Occipital lobe (tissue), 2 donors: ENCODE data around the gene UBXN1. TPM values are rescaled to one million over a fixed set of nuclear protein-coding genes. Genes with fewer than 3 reads are reported as not detected.

Experiments
- DNase-seq: peaks from one replicate; lab custom pipeline; 2025; lab: John Stamatoyannopoulos, UW
- total RNA-seq: library from RNA; depleted of rRNA; stranded (reverse); fragments of >200 nt; gene quantifications from one replicate; pipeline ENCODE4 v1.2.3, GENCODE V29; 2014

The UBXN1 gene
- total RNA-seq, result 91.4 TPM

- peak; percentile 83 for DNase-seq
Observed at GRCh38 chr11:62678770-62679696, at the start of gene UBXN1. Gene UBXN1 (minus strand): TSS chr11:62679073. CDS start chr11:62678923, 150 bp downstream.

DNA sequence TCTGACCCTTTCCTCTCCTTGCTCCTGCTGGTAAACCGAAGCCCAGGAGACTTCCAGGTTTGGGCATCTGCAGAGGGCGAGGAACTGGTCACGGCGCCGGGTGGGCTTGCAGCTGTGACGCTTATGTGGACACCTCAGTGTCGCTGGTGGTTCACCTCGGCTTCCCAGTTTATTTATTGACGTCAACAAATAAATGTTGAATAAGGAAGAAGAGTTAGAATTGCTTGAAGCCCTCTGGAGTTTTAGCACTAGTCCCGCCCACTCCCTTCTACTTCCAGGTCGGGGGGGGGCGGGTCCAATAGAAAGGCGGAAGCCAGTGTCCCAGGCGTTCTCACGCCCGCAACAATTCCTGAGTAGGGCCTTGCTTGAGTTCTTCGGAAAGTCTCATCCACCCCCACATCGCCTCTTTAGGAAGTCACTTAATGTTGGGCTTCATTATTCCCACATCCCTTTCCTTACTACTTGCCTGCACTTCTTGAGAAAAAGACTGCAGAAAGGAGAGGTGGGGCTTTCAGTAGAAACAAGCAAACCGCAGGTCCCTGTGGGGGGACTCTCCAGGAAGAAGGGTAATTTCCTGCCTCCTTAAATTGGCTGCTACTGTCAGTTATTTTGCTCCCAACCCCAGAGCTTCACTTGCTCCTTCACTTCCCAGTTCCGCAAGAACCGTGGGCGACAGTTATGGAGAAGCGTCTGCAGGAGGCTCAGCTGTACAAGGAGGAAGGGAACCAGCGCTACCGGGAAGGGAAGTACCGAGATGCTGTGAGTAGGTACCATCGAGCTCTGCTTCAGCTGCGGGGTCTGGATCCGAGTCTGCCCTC lies 49.5 kb upstream of the UBXN1 start, which contains the start of gene TTC9C:
TTC9C (plus strand) TSS at position 316 of the 818 bp plus-strand sequence; CDS start at position 679, 363 bp downstream.
- DNase-seq, result peak; percentile 77

GRCh38 chr11:62727872-62728170 lies 48.9 kb upstream of the UBXN1 start:
- DNase-seq, result peak; percentile 90

DNA sequence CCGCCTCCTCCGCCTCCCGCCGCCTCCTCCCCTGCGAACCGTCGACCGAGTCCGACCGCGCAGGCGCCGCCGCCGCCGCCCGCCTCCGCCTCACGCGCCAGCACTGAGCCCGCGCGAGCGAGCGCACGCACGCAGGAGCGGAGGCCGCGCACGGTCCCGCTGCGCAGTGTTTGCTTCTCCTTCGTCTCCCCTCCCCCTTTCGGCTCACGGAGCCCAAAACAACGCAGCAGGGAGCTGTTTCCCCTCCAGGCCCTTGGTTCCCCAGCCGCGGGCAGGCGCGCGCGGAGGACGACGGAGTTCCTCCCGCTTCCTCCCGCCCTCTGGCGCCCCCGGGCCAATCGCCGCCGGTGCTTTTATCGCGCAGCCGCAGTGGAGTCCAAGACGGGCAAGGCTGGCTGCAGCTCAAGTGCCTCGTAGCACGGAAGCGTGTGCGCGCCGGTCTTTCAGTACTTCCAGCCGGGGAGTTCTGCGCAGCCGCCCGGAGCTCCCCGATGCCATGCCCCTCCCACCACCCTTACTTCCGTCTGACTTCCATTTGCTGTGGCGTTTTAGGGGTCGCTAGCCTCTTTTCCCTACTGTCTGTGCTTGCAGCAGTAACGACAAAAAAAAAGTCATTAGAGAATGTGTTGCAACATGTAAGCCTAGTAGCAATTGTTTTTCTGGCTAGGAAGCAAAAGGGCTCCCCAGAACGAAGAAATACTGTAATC lies 48.4 kb upstream of the UBXN1 start, which contains the start of gene HNRNPUL2:
HNRNPUL2 (minus strand) TSS at position 293 of the 707 bp plus-strand sequence. CDS start 301 bp downstream, outside the sequence.
- peak; percentile 98 for DNase-seq

GRCh38 chr11:62726915-62727164 lies 48.0 kb upstream of the UBXN1 start:
- no peak for DNase-seq

- DNase-seq, result no peak
Observed at GRCh38 chr11:62726156-62726914, 47.5 kb upstream of the UBXN1 start.

DNA sequence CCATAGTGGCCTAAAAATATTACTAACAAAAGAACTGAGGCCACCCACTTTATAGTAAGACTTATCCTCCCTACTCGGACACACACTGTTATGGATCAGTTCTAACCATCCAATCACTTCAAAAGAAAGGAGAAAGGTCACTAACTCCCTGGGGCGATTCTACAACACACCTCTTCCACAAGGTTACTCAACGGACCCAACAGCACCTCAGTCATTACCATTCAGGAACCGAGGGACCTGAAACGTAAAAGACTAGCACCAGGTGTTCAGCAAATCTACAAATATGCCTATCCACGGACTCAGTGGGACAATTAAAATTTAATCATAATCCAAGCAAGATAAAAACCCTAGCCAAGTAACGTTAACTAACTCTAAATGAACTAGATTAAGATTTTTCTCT lies 46.8 kb upstream of the UBXN1 start:
- no peak for DNase-seq

DNA sequence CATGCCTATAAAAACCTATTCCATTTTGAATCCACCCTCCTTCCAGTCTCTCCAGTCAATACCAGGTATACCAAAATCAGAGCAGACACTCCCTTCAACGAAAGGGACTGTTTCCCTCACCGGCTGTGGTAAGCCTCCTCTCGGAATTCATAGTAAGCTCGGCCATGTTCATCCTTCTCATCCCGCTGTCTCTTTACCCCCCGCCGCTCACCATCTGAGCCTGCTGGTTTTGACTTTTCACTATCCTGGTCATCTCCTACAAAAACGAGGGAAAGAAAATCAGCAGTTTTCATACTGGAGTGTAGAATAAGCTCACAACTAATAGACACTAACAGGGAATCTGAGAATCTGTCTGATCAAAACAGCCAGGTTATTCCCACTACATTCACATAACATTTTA lies 45.3 kb upstream of the UBXN1 start:
- DNase-seq, result no peak

- DNase-seq, result no peak
Observed at GRCh38 chr11:62721994-62722393, 43.1 kb upstream of the UBXN1 start.

GRCh38 chr11:62719302-62719978 lies 40.6 kb upstream of the UBXN1 start:
- DNase-seq, result no peak

- DNase-seq, result no peak
Observed at GRCh38 chr11:62716816-62717215, 37.9 kb upstream of the UBXN1 start.

- DNase-seq, result no peak
Observed at GRCh38 chr11:62716206-62716605, 37.3 kb upstream of the UBXN1 start.

- DNase-seq, result no peak
Observed at GRCh38 chr11:62715150-62716130, 36.6 kb upstream of the UBXN1 start.

- no peak for DNase-seq
Observed at GRCh38 chr11:62713343-62713742, 34.5 kb upstream of the UBXN1 start.

DNA sequence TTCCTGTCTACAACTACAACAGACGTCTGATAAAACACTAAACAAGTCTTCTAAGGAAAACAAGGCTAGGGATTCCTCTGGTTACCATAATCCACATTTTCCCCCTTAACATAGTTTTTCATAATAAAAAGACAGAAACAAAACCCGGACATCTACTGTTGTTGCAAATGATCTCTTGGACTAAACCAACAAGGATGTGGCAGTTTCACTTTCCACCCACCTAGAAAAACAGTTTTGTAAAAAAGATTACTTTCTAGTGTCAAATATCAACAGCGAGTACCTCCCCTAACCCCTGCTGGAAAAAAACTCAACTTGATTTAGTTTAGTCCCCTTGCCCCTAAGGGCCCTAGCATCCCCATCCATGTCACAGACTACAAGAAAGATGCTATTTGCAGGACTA lies 34.0 kb upstream of the UBXN1 start:
- DNase-seq, result no peak

DNA sequence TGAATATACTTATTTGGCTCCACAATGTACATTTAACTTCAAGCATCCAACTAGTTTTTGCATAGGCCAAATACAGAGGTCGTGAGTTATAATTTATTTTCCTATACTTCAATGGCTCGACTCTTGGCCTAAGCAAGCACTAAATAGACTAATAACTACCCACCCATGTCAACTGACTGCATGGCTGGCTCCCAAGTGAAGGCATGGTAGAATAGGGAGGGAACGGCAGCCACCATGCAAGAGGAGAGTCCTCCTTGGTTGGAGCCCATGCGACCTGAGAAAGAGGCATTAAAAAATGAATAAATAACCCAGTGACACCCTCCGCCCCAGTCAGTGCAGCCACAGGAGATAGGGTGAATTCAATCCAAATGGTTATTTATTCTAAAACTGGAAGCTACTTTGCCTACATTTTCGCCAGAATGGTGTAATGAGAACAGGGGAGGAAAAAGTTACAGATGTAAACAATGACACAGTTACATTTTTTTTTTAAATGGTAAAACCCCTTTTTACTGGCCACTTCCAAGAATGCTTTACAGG lies 33.5 kb upstream of the UBXN1 start:
- DNase-seq, result no peak

DNA sequence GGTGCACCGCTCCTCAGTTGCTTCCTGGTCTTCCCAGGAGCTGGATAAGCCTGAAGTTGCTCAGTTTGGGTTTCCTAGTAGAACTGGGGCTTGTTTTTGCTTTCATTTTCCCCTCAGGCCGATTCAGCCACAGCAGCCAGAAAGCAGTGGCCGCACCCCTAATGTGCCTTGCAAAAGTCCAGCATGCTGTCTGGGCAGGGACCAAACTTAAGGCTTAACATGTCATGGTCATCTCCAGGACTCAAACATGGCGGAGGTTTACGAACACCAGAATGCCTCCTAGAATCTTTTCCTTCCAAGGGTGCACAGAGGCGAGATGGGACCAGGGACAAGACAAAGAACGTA lies 31.1 kb upstream of the UBXN1 start:
- peak; percentile 33 for DNase-seq

DNA sequence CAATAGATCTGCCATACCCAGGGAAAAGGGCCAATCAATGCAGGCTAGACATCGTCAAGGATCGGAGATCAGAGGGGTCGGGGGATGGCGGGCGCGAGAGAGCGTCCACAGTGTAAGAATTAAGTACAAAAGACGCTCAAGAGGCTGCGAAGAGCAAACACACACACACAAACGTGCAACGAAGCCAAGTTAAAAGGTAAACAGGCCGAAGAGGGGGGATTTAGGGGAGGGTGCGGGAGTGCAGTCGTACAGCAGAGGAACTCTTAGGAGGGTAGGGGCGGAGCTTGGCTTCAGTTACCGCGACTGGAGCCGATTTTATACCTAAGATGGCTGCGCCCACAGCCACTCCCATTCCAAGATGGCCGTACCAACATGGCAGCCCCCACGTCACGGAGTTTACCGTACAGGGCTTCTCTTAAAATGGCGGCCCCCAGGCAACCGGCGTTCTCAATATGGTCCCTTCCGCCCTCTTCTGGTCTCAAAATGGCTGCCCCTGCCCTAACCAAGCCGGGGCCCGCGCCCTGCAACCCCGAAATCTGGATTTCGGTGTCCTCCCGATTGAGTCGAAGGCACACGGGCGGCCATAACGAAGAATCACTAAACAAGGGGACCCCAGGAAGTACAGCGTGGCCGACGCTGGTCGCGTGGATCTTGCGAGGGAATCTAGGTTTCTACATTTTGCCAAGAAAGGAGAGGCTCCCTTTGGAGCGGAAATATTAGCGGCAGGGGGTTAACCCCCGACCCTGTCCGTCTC lies 30.6 kb upstream of the UBXN1 start:
- DNase-seq, result peak; percentile 93
